CD4-positive, alpha-beta T cell treated with Interleukin-12 subunit alpha and Interleukin-12 subunit beta, for 1 hour (primary cell): Measurements from ENCODE around the gene PLXNB1.

Experiments
- DNase-seq: peaks from one replicate; pipeline ENCODE4 v3.0.0-alpha.2; 2020

Gene PLXNB1

DNA sequence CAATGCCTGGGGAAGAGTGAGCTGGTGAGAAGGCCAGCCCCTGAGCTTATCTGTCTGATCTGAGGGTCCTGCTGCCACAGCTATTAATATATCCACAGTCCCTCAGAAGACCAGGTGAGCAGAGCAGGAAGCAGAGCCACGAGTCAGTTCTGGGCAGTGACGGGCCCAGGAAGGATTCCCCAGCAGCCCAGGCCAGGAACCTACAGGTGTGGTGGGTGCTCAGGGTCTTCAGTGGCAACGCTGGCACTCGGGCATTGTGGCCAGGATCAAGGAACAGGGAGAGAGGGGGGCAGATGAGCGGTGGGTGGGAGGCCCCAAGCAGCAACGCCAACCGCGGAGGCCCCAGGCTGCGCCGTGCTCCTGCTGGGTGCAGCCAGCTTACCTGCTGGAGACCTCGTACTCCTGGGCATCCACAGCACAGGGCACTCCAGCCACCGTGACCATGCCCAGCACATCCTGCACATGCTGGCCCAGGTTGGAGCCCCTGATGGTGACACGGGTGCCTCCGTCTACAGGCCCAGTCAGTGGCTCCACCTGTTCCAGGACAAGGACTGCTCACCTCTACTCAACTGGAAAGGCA, 12.3 kb downstream of the PLXNB1 start:
- DNase-seq: no peak

DNA sequence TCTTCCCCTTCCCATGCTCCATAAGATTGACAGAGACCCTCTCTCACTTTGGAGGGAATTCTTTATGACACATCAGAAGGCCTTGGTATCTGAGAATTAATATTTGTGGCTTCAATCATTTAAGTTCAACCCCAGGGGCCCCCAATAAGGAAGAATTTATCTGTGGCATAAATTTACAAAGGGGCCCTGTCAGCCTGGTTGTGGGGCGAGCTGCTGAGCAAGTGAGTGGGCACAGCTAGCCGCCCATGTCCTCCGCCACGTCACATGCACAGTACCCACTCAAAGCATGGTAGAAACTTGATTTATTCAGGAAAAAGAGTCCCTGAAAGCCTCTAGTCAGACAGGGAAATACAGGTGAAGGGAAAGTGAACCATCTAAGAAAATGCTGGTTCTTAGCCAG, 13.3 kb downstream of the PLXNB1 start:
- DNase-seq: no peak

DNA sequence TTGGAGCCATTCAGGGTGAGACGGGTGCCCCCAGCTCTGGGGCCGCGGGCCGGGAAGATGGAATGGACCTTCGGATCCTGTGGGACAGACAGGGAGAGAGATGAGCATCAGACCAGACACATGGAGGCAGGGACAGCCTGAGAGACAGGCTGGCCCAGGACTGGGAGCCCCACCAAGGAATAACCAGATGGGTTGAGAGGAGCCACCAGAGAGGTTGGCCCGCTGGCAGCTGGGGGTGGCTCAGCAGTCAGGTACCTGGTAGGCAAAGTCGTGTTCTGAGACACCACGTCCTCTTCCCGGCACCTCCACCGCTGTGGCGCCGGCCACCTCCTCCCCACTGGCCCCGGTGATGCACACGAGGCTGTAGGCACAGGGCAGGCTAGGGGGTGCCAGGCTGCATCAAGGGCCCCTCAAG, 13.8 kb downstream of the PLXNB1 start:
- no peak for DNase-seq

DNA sequence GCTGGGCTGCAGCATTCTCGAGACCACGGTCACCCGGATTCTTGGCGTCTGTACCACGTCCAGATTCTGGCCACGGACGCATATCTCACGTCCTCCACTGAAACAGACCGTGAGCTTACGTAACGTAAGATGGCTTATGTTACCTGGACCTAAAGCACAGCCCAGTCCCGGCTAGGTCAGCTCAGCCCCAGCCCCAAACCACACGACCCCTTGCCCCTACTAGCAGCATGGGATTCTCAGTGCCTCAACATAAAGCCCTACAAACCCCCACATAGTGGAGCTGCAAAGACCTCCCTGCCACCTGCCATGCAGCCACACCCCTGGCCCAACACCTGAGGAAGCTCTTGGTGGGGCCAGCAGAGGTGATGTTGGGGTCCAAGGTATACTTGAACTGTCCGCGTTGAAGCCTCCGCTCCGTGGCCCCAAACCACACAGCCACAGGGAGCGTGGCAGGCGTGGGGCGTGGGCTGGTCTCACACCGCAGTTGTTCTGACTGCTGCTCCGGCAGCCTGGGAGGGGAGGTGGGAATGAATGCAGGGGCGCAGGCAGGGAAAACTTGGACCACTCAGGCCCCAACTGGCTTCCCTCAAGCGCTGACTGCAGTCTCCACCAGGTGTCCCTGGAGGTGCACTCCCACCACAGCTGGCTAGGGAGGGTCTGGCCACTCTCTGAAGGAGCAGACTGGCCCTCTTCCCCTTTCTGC, 14.5 kb downstream of the PLXNB1 start:
- no peak for DNase-seq

DNA sequence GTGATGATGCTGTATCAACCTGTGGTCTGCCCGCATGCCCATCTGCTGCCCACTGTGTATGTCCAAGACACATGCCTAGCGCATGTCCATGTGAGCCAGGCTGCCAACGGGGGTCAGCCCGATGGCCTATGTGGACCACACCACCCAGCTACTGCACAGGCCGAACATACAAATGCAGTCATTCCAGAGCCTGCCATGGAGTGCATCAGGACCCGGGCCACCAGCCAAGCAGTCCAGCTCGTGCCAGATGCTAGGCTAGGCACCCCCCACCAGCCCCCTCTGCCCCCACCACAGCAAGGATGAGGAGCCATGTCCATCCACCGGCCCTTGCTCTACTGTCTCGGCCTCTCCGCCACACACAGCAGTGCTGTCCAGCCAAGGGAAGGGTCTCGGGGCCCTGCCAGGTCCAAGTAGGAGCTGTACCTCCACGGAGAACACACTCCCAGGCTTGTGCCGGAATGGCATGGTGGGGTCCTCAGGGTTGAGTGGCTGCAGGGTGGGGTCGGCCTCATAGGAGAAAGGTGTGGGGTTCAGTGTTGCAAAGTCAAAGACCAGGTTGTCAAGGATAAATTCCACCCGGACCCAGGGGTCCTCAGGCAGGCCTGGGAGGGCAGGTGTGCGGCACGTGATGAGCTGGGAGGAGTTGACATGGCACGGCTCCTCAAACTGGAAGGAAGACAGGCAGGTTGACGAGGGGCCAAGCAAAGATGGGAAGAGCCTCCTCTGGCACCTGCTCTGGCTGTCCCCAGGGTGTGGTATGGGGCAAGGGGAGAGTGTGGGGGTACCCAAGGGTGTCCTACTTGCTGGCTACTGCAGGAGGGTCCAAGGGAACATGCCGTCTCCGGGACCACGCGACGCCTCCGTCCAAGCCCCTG, 15.3 kb downstream of the PLXNB1 start:
- DNase-seq: no peak

DNA sequence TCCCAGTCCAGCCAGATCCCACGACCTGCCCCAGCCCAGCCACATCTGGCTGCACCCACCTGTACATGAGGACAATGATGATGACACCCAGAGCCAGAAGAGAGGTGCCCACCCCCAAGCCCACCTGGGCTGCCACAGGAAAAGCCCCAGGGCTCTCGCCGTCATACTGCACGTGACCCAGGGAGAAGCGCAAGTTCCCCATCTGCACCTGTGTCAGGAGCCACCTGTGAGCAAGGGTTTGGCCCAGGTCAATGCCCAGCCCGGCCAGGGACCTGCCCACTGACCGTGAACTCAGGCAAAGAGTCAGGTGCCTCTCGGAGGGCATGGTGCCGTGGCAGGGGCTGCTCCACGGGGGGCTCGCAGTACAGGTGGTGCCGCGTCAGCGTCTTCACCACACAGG, 16.3 kb downstream of the PLXNB1 start:
- no peak for DNase-seq

DNA sequence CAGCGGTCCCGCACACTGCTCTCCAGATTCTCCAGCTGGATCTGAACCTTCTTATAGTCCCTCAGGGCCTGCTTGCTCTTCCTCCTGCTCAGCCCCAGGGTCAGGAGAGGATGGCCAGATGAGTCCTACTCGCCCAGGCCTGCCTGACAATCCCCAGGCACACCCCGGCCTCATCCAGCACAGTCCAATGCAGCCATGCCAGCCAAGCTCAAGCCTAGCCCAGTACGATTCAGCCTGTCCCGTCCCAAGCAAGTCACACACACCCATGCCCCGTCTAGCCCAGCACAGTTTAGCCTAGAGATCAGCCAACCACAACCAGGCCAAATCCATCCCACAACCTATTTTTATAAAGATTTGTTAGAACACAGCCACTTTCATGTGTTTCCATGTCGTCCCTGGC, 16.8 kb downstream of the PLXNB1 start:
- DNase-seq: no peak

DNA sequence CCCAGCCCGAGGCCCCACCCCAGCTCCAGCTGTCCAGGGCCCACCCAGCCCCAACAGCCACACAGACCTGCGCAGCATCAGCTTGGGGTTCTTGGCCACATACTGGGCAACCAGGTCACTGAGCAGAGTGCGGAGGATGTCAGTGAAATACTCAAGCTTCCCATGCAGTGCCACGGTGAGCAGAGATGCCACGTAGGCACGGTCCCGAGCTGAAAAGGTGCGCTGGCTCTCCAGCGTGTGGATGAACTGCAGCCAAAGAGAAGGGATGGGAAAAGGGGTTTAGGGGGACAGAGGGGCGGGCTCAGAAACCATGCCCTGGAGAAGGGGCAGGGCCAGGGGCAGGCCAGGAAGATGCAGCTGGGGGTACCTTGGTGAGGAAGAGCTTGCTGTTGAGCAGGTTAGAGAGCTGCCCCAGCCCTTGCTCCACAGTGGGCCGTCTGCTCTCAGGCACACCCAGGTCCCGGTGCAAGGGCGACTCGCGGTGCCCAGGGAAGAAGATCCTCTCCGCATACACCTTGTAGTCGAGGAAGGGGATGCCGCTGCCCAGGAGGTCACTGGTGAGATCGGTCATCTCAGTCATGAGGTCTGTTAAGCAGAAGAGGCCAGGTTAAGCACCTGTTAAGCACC, 17.4 kb downstream of the PLXNB1 start:
- no peak for DNase-seq

DNA sequence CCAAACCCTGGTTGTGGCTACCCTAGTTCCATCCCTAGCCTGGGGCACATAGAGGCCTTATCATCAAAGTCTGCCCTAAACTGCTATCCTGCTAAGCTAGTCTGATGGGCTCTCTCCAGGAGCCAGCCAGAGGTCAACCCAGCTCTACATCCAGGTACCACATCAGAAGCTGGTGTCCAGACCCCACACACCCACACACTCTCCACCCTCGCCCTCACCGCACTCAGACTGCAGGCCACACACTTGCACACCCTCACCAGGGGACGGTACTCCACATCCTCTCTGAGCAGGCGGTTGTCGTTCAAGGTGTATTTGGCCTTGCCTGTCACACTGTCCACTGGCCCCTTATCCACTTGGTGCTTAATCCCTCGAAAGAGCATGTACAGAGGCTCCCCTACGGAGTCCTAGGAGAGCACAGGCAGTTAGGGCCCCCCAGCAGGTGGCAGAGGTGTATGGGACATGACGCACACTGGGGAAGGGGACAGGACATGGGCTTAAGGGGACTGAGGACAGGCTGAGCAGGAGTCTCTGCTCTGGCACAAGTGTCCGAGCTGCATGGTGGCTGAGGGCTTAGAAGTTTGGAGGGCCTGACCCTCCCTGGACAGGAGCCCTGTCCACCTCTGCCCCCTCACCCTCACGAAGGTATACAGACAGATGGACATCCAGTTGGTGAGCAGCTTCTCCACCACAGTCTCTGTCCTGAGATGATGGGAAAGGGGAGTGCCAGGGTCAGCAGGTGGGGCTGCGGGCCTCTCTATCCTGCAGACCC, 18.1 kb downstream of the PLXNB1 start:
- DNase-seq: no peak

DNA sequence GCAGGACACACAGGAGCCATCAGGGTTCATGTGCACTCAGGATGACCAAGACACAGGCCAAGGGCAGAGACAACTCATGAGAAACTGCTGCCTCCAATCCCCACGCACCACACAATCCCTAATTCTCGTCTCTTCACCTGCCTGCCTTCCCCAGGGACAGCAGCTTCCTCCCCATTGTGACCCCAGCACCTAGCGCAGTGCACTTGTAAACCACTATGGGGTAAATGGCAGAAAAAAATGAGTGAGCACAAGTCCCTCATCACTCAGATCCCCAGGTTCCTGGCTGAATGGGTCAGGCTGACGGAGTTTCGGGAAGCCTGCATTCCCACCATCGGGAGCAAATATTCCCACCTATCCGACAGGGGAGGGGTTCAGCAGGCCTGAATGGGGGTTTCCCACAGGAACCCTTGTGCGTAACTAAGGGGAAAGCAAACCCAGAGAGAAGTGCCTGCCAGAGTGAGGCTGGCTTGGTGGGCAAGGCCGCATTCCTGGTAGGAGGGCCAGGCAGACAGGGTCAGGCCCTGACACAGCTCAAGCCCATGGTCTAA, 18.8 kb downstream of the PLXNB1 start:
- DNase-seq: no peak

DNA sequence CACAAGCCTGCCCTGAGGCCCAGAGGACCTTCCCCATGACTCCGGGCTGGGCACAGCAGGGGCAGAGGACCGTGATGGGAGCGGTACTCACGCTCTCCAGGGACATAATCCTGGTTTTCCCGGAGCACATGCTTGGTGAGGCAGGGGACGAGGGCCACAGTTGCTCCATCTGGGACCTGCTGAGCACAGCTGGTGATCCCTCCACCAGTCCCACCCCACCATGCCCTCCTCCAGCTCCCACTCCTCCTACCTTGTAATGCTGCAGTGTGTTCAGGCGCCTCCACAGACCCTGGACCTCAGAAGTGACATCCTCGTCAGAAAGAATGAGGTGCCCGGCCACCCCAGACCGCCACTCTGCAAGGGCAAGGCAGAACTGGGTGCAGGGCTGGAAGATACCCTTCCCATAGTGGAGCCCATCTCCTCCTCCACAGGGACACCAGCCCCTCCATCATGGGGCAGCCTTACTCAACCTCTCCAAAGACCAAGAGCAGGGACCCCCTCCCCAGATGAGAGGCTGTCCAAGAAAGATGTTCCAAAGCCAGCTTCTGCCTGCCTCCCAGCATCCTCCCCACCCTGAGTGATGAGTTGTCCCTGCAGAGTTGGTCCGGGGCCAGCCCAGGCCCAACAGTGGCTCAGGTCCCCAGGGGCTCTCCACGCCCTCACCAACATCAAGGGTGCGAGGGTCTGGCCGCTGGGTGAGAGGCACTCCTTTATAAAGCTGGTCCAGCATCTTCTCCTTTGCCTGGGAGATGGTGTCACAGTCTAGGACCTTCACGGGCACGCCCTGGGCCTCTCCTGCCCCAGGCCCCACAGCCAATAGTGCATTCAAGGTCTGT, 19.5 kb downstream of the PLXNB1 start:
- DNase-seq: no peak

DNA sequence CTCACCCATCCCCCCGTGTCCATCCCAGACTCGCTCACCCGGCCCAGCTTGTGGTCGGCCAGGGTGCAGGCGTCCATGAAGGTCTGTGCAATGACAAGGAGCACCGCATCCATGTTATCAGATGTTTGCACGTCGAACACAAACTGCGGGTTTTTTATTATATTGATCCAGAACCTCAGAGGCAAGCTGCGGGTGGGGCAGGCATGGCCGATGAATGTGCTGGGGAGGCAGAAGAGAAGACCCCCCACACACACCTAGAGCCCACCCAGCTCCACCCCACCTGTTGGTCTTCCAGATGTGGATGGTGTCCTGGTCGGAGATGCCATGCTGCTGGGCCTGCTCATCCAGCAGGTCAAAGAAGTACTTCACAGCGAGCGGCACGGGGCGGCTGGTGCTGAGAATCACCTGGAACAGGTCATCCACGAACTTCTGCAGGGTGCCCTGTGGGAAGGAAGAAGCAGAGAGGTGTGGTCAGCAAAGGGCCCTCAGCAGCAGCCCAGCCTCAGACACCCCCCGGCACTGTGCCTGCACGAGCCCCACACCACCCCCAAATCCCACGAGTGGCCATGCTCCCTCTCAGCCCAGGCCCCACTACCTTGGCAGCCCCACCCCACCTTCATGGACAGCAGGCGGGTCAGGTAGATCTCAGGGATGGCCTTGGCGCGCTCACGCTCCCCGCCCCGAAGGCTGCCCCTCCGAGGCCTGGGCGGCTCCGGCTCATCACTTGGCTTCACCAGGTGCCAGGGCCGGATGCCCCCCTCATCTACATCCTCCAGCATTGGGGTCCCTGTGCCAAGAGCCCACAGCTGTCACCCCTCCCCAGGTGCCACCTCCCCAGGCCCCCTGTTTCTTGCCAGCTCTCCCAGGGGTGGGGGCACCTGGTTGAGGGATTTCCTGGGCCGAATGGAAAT, 20.3 kb downstream of the PLXNB1 start:
- DNase-seq: no peak

DNA sequence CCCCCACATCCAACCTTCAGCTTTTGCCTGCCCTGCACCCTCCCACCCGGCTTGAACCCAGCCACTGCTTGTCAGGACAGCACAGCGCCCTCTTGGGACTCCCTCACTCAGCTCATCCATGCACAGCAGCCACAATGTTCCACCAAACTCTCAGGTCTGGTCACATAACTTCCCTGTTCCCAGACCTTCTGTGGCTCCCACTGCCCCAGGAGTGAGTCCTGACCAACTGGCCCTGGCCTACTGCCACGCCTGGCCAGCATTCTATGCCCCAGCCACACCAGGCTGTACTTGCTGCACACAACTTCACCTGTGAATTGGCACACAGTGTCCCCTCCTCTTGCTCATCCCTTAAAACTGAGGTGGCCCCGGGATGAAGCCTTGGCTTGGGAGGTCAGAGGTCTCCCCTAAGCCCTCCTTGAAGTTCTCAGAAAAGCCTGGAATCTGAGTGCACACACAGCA, 21.0 kb downstream of the PLXNB1 start:
- DNase-seq: no peak

DNA sequence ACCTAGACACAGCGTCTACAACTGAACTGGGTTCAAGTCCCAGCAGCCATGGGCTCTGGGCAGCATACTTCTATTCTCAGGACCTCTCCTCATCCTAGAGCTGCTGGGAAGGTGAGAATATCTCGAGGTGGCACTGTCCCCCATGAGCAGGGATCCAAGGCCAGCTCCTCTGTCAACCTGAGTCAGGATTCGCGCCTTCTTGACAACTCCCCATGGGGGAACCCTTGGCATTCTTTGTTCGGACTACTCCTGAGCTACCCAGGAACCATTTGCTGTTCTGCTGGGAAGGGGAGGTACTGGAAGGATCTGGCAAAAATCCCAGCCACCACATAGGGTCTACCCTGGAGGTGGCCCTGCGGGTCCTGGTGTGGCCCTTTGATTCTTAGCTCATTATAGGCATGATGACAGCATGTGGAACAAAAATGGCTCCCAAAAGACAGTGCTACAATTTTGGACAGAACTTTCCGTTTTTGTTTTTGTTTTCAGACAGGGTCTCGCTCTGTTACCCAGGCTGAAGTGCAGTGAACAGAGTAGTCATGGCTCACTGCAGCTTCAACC, 22.3 kb downstream of the PLXNB1 start:
- no peak for DNase-seq

DNA sequence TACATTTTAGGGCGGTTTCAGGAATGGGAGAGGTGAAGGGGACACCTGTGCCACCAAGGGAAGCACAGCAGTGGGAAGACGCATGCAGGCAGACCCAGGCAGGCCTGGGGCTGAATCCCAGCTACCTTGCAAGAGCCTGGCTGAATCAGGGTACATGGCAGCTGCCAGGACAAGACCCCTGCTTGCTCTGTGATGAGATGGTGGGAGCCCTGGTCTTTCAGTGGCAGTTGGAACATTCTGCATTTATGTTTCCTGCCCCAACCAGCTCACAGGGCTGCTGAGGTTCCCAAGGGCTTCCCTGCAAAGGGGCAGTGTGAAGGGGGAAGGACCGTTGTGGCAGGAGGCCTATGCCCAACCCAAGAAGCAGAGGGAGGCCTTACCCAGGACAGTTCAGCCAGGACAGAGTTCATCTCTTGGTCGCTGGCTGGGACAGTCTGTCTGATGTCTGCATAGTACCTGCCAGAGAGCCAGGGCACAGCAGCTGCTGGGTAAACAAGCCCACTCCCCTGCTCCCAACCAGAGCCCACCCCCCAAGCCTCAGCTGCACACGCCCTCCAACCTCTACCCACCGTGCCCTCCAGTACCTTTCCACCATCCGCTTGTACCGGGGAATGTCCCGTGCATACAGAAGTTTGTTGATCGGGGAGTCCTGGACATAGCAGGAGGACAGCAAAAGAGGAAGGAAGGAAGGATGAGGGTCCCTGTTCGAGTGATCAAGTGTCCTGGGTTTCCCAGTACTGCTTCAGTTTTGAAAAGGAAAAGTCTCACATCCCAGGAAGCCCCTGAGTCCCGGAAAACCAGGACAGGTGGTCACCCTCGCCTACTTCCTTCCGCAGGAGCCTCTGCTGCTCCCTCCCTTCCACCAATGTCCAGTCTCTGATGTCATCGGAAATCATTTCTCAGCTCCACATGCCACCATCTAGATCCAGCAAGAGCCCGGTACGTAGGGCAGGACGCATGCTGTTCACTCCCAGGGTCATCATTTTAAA, 23.1 kb downstream of the PLXNB1 start:
- no peak for DNase-seq

DNA sequence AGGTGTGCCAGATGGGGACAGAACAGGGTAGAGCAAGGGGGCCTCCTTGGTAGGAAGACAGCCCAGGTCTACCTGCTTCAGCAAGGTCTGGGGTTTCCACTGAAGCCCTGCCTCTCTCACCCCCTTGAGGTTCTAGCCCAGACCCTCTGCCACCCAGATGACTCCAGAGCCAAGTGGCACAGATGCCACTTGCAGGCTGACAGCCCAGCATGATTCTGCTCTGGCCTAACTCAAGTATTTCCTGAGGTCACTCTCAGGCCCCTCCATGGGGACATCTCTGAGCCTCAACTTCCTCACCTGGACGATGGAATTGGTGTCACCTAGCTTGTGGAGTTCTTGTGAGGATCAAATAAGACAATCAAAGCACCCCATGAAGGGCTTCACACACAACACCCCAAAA, 23.9 kb downstream of the PLXNB1 start:
- no peak for DNase-seq

DNA sequence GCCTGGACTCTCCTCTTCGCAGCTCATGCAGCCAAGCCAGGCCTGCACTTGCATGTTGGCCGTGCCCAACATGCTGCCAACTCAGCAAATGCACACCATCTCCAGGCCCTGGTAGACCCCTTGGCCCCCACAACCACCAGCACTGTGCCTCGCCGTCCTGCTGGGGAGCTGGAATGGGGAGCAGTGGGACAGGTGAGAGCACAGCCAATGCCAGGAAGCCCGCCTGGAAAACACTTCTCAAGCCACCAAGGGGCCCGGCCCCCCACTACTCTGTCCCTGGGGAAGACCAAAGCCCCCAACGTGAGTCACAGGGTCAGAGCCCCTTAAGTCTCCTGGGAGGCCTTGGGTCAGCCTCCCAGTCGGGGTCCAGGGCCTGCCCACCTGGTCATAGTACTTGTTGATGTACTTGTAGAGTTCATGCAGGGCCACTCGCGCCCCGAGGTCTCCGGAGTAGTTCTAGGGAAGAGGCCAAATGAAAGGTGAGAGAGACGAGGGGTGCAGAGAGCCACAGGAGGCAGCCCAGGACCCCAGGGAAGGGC, 24.5 kb downstream of the PLXNB1 start:
- DNase-seq: no peak
